ENCODE results near the gene IFI44. TPM values are rescaled to one million over a fixed set of nuclear protein-coding genes. Genes with fewer than 3 reads are reported as not detected.

The IFI44 gene
- total and polyA plus RNA-seq, 7 donors, result 3.3 to 6.8 (median 4.3) TPM

DNA sequence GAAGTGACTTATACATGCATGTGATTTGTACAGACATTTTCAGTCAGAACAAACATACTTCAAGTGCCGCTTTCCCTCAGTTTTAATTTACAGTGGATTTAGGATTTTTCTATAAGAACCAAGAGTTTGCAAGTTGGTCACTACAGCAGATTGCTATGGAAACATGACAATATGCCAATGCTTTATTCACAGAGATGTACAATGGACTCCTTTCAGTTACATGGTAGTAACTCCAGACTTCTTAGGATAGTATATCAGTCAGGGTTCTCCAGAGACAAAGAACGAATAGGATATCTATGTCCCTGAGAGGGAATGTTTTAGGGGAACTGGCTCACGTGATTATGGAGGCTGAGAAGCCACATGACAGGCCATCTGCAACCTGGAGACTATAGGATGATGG lies 27.4 kb downstream of the IFI44 start:
- TF ChIP-seq, protein P1, sequence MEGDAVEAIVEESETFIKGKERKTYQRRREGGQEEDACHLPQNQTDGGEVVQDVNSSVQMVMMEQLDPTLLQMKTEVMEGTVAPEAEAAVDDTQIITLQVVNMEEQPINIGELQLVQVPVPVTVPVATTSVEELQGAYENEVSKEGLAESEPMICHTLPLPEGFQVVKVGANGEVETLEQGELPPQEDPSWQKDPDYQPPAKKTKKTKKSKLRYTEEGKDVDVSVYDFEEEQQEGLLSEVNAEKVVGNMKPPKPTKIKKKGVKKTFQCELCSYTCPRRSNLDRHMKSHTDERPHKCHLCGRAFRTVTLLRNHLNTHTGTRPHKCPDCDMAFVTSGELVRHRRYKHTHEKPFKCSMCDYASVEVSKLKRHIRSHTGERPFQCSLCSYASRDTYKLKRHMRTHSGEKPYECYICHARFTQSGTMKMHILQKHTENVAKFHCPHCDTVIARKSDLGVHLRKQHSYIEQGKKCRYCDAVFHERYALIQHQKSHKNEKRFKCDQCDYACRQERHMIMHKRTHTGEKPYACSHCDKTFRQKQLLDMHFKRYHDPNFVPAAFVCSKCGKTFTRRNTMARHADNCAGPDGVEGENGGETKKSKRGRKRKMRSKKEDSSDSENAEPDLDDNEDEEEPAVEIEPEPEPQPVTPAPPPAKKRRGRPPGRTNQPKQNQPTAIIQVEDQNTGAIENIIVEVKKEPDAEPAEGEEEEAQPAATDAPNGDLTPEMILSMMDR (IDR thresholded peaks at IDR 0.05), result no peak
- Histone ChIP-seq H3K36me3 (ENCODE audit: insufficient read depth in 1 of 2, low read depth in 1 of 2) (no peaks in the 10 kb centered on the region), H3K4me1 (no peaks in the 10 kb centered on the region), H3K9me3 (no peaks in the 10 kb centered on the region), H3K27ac (no peak overlapping the region), H3K27me3 (ENCODE audit: insufficient read depth in 3 of 3, low read length in 2 of 3) (no peaks in the 10 kb centered on the region), H3K4me3 (no peak overlapping the region)
- ATAC-seq (no peak), DNase-seq (no peak)
- 40 to 52% (median 50%) methylated on average over 3 of the region's 3 CpGs for WGBS, 3 donors
- intact Hi-C loops (cut with DNase I), result loop anchor here (1.0 to 5.0 kb wide), 2 partner anchors 60 to 530 kb away; no protein-coding TSS in a partner anchor

- no peaks in the 10 kb centered on the region for H3K9me3 ChIP-seq
- DNase-seq (no peak), ATAC-seq (no peak)
- H3K4me3 ChIP-seq, result no peak overlapping the region
- no peaks in the 10 kb centered on the region for H3K4me1 ChIP-seq
- no peaks in the 10 kb centered on the region for H3K36me3 ChIP-seq (ENCODE audit: insufficient read depth in 1 of 2, low read depth in 1 of 2)
- TF ChIP-seq, protein P1 (IDR thresholded peaks at IDR 0.05), result no peak
- H3K27ac ChIP-seq, result no peak overlapping the region
- no peaks in the 10 kb centered on the region for H3K27me3 ChIP-seq (ENCODE audit: insufficient read depth in 3 of 3, low read length in 2 of 3)
- 89 to 91% (median 90%) methylated on average over 3 of the region's 3 CpGs for WGBS, 3 donors
- intact Hi-C loops (cut with DNase I), result loop anchor here (2.0 to 5.0 kb wide), 2 partner anchors 61 to 530 kb away; no protein-coding TSS in a partner anchor
Measured at GRCh38 chr1:78677788-78678187, 28.2 kb downstream of the IFI44 start.

DNA sequence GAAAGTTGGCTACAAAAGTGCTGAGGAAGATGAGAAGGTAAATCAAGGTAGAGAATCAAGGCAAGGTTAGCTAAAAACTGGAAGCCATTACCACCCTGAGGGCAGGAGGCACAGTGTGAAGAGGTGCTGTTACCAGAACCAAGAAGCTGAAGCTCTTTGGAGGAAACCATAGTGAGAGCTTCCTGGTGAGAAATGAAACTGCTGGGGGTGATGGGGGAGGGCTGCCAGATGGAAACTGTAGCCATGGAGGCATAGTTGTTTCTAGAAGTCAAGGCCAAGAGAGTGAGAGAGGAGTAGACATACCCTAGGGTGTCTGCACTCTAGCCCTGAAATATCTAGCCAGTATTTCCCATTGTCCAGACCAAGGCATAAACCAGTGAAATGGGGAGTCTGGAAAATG lies 28.7 kb downstream of the IFI44 start:
- no peaks in the 10 kb centered on the region for H3K9me3 ChIP-seq
- DNase-seq (no peak), ATAC-seq (no peak)
- intact Hi-C loops (cut with DNase I), result loop anchor here (2.0 to 5.0 kb wide), 2 partner anchors 62 to 531 kb away; no protein-coding TSS in a partner anchor
- H3K27ac ChIP-seq, result no peak overlapping the region
- no peaks in the 10 kb centered on the region for H3K27me3 ChIP-seq (ENCODE audit: insufficient read depth in 3 of 3, low read length in 2 of 3)
- TF ChIP-seq, protein P1 (IDR thresholded peaks at IDR 0.05), result no peak
- H3K4me3 ChIP-seq, result no peak overlapping the region
- H3K4me1 ChIP-seq, result no peaks in the 10 kb centered on the region
- H3K36me3 ChIP-seq (ENCODE audit: insufficient read depth in 1 of 2, low read depth in 1 of 2), result no peaks in the 10 kb centered on the region

GRCh38 chr1:78681265-78681664 lies 31.6 kb downstream of the IFI44 start:
- H3K4me3 ChIP-seq, result no peak overlapping the region
- H3K9me3 ChIP-seq, result no peaks in the 10 kb centered on the region
- intact Hi-C loops (cut with DNase I), result no loop called here
- no peaks in the 10 kb centered on the region for H3K27me3 ChIP-seq (ENCODE audit: insufficient read depth in 3 of 3, low read length in 2 of 3)
- H3K36me3 ChIP-seq (ENCODE audit: insufficient read depth in 1 of 2, low read depth in 1 of 2), result no peaks in the 10 kb centered on the region
- no peak for ATAC-seq
- WGBS, 3 donors, result 68 to 73% (median 68%) methylated on average over 2 of the region's 2 CpGs
- DNase-seq, result no peak
- TF ChIP-seq, protein P1 (IDR thresholded peaks at IDR 0.05), result no peak
- no peaks in the 10 kb centered on the region for H3K4me1 ChIP-seq
- H3K27ac ChIP-seq, result no peak overlapping the region

GRCh38 chr1:78682496-78682895 lies 32.9 kb downstream of the IFI44 start:
- no peaks in the 10 kb centered on the region for H3K36me3 ChIP-seq (ENCODE audit: insufficient read depth in 1 of 2, low read depth in 1 of 2)
- H3K27me3 ChIP-seq (ENCODE audit: insufficient read depth in 3 of 3, low read length in 2 of 3), result no peaks in the 10 kb centered on the region
- DNase-seq, result no peak
- H3K27ac ChIP-seq, result no peak overlapping the region
- no peaks in the 10 kb centered on the region for H3K9me3 ChIP-seq
- ATAC-seq, result no peak
- TF ChIP-seq, protein P1 (IDR thresholded peaks at IDR 0.05), result no peak
- H3K4me3 ChIP-seq, result no peak overlapping the region
- WGBS, 3 donors, result 49 to 51% (median 50%) methylated on average over 3 of the region's 3 CpGs
- intact Hi-C loops (cut with DNase I), result no loop called here
- H3K4me1 ChIP-seq, result no peaks in the 10 kb centered on the region
